HL-60 (cell line): ENCODE results near the gene MYO1E.

Source experiments
- DNase-seq, 2 experiments: peaks; one replicate each; pipeline ENCODE4 v3.0.0-alpha.2; 2010 to 2020; ENCODE audit warnings: low read depth in 1 of 2, low spot score in 1 of 2
- H3K27ac ChIP-seq: fragments of 250-450 bp; sonication (Bioruptor Pico); replicated peaks from 2 replicates; pipeline ENCODE4 v1.5.1; 2020; ENCODE audit warnings: mild to moderate bottlenecking, moderate library complexity
- H3K27me3 ChIP-seq: fragments of 250-450 bp; sonication (Bioruptor Pico); 2 replicates; pipeline ENCODE4 v1.5.1; 2021; ENCODE audit warnings: mild to moderate bottlenecking, moderate library complexity; ENCODE audit not compliant: insufficient read depth, poor library complexity, severe bottlenecking
- H3K4me3 ChIP-seq: replicated peaks from 2 replicates; pipeline ENCODE4 v1.5.1; 2011; ENCODE audit warnings: mild to moderate bottlenecking, control low read depth, low read length; ENCODE audit not compliant: insufficient read depth
- GABPA ChIP-seq: IDR thresholded peaks from 2 replicates; pipeline ENCODE4 v1.6.1; 2012; ENCODE audit warnings: low read depth
- POLR2AphosphoS5 ChIP-seq: IDR thresholded peaks from 2 replicates; pipeline ENCODE4 v1.6.1; 2012; ENCODE audit warnings: low read depth
- SPI1 ChIP-seq: IDR thresholded peaks from 2 replicates; pipeline ENCODE4 v1.6.1; 2012; ENCODE audit warnings: low read depth, mild to moderate bottlenecking, borderline replicate concordance
- TF ChIP-seq, protein P1 (sequence below): IDR thresholded peaks from 2 replicates; pipeline ENCODE4 v1.6.1; 2012; ENCODE audit warnings: low read depth; ENCODE audit not compliant: insufficient replicate concordance
- TF ChIP-seq, protein P2 (sequence below): IDR thresholded peaks from one replicate; pipeline ENCODE4 v1.5.1; 2011; ENCODE audit warnings: low read length, control low read depth, inconsistent platforms; ENCODE audit not compliant: insufficient read depth

Gene MYO1E

DNA sequence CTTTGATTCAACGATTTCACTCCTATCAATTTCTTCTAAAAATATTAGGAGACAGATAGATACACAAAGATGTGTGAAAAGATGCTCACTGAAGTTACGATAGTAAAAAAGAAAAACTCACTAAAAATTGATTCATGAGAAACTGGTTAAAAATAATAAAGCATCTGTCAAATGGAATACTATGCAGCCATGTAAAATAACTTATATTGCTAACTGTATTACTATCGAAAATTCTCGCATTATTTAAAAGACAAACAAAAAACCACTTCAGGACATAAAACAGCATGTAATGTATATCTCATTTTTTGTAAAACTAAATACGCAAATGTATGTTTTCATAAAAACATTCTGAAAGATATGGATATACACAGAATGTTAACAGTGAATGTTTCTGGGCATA lies 199.5 kb downstream of the MYO1E start:
- TF ChIP-seq, protein P1, sequence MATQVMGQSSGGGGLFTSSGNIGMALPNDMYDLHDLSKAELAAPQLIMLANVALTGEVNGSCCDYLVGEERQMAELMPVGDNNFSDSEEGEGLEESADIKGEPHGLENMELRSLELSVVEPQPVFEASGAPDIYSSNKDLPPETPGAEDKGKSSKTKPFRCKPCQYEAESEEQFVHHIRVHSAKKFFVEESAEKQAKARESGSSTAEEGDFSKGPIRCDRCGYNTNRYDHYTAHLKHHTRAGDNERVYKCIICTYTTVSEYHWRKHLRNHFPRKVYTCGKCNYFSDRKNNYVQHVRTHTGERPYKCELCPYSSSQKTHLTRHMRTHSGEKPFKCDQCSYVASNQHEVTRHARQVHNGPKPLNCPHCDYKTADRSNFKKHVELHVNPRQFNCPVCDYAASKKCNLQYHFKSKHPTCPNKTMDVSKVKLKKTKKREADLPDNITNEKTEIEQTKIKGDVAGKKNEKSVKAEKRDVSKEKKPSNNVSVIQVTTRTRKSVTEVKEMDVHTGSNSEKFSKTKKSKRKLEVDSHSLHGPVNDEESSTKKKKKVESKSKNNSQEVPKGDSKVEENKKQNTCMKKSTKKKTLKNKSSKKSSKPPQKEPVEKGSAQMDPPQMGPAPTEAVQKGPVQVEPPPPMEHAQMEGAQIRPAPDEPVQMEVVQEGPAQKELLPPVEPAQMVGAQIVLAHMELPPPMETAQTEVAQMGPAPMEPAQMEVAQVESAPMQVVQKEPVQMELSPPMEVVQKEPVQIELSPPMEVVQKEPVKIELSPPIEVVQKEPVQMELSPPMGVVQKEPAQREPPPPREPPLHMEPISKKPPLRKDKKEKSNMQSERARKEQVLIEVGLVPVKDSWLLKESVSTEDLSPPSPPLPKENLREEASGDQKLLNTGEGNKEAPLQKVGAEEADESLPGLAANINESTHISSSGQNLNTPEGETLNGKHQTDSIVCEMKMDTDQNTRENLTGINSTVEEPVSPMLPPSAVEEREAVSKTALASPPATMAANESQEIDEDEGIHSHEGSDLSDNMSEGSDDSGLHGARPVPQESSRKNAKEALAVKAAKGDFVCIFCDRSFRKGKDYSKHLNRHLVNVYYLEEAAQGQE, result no peak
- TF ChIP-seq SPI1 (no peak), POLR2AphosphoS5 (no peak), GABPA (no peak)
- TF ChIP-seq, protein P2, sequence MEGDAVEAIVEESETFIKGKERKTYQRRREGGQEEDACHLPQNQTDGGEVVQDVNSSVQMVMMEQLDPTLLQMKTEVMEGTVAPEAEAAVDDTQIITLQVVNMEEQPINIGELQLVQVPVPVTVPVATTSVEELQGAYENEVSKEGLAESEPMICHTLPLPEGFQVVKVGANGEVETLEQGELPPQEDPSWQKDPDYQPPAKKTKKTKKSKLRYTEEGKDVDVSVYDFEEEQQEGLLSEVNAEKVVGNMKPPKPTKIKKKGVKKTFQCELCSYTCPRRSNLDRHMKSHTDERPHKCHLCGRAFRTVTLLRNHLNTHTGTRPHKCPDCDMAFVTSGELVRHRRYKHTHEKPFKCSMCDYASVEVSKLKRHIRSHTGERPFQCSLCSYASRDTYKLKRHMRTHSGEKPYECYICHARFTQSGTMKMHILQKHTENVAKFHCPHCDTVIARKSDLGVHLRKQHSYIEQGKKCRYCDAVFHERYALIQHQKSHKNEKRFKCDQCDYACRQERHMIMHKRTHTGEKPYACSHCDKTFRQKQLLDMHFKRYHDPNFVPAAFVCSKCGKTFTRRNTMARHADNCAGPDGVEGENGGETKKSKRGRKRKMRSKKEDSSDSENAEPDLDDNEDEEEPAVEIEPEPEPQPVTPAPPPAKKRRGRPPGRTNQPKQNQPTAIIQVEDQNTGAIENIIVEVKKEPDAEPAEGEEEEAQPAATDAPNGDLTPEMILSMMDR, result no peak
- Histone ChIP-seq H3K4me3 (no peak overlapping the region), H3K27me3 (no peaks in the 10 kb centered on the region), H3K27ac (no peak overlapping the region)
- no peak for DNase-seq

DNA sequence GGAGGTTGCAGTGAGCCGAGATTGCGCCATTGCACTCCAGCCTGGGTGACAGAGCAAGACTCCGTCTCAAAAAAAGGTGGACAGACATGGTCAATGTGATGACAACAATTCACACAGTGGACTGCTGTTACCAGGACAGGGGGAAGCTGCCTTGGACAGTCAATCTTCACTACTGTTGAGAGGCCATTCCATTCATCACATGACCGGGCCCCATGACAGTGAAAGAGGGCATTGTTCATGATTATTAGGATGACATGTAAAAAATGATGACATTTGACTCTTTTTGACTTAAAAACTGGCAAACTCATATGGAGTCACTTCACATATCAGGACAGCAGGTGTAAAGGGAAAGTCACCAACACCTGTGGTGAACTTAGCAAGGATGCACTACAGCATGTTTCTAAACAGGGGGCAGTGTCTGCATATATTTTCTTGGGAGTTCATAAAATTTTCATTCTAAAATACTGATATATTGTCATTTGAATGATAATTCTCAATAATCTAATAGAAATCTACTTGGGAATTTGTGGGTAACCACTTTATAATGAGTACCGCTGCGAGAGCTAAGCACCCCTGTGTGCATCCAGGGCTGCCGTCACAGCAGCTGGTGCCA lies 200.3 kb downstream of the MYO1E start:
- Histone ChIP-seq H3K27ac (no peak overlapping the region), H3K27me3 (no peaks in the 10 kb centered on the region), H3K4me3 (no peak overlapping the region)
- DNase-seq, result no peak
- TF ChIP-seq, protein P1, result no peak

DNA sequence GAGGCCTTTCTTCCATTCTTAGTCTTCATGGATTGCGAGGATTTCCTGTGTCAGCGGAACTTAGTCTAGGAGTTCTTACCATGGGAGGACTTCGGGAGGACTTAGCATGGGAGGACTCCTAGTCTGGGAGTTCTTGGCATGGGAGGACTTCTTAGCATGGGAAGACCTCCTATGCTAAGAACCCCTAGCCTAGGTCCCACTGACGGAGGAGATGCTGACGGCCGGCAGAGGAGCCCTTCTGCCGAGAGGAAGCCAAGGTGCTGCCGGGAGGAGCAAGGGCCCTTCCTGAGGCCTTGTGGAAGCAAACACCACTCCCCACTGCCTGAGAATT lies 201.6 kb downstream of the MYO1E start:
- no peak for DNase-seq
- TF ChIP-seq, protein P2, result no peak
- TF ChIP-seq GABPA (no peak), POLR2AphosphoS5 (no peak), SPI1 (no peak)
- TF ChIP-seq, protein P1, result no peak
- H3K27ac ChIP-seq, result no peak overlapping the region
- no peak overlapping the region for H3K4me3 ChIP-seq
- H3K27me3 ChIP-seq, result no peaks in the 10 kb centered on the region
